Smooth muscle cell (in vitro differentiated cells): ENCODE data around the gene FBXO8. TPM values are rescaled to one million over a fixed set of nuclear protein-coding genes. Genes with fewer than 3 reads are reported as not detected.

Source experiments
- DNase-seq: peaks from one replicate; lab custom pipeline; 2025; ENCODE audit not compliant: unreplicated experiment; lab: John Stamatoyannopoulos, UW
- H2AFZ ChIP-seq: fragments of 200-600 bp; sonication (generic); 2 replicates; pipeline ENCODE4 v1.6.0; 2016; ENCODE audit warnings: antibody characterized with exemption, low read depth, mild to moderate bottlenecking
- H3F3A ChIP-seq: fragments of 200-600 bp; sonication (generic); 2 replicates; pipeline ENCODE4 v1.6.0; 2017; ENCODE audit warnings: antibody characterized with exemption, low read depth
- H3K27ac ChIP-seq: fragments of 200-600 bp; sonication (generic); 2 replicates; pipeline ENCODE4 v1.5.1; 2016; ENCODE audit warnings: low read depth, mild to moderate bottlenecking
- H3K27me3 ChIP-seq: fragments of 200-600 bp; sonication (generic); 2 replicates; pipeline ENCODE4 v1.6.1; 2016; ENCODE audit warnings: low read depth, mild to moderate bottlenecking
- H3K36me3 ChIP-seq: fragments of 200-600 bp; sonication (generic); 2 replicates; pipeline ENCODE4 v1.5.1; 2016; ENCODE audit warnings: low read depth
- H3K4me1 ChIP-seq: fragments of 200-600 bp; sonication (generic); 2 replicates; pipeline ENCODE4 v1.5.1; 2016; ENCODE audit warnings: low read depth
- H3K4me2 ChIP-seq: fragments of 200-600 bp; sonication (generic); 2 replicates; pipeline ENCODE4 v1.6.0; 2016; ENCODE audit warnings: mild to moderate bottlenecking
- H3K4me3 ChIP-seq: fragments of 200-600 bp; sonication (generic); 2 replicates; pipeline ENCODE4 v1.5.1; 2016; ENCODE audit warnings: mild to moderate bottlenecking
- H3K79me2 ChIP-seq: fragments of 200-600 bp; sonication (generic); 2 replicates; pipeline ENCODE4 v1.6.0; 2016; ENCODE audit warnings: low read depth, mild to moderate bottlenecking
- H3K9ac ChIP-seq: fragments of 200-600 bp; sonication (generic); 2 replicates; pipeline ENCODE4 v1.6.0; 2016; ENCODE audit warnings: low read depth
- H3K9me3 ChIP-seq: fragments of 200-600 bp; sonication (generic); replicated peaks from 2 replicates; pipeline ENCODE4 v1.5.1; 2016; ENCODE audit warnings: low read depth
- H4K20me1 ChIP-seq: fragments of 200-600 bp; sonication (generic); 2 replicates; pipeline ENCODE4 v1.6.0; 2016; ENCODE audit warnings: low read depth
- CTCF ChIP-seq: fragments of 200-600 bp; sonication (generic); IDR thresholded peaks from 2 replicates; pipeline ENCODE4 v1.5.1; 2017; ENCODE audit warnings: borderline replicate concordance, mild to moderate bottlenecking, antibody characterized with exemption; ENCODE audit not compliant: insufficient read depth, poor library complexity, severe bottlenecking
- whole genome bisulfite sequencing: methylation state at CpG from one replicate; pipeline ENCODE4 v1.1.7; 2016; ENCODE audit warnings: low lambda C conversion rate; 5-methylcytosine and 5-hydroxymethylcytosine counted together
- polyA plus RNA-seq: library from polyadenylated mRNA; unstranded; fragments of >200 nt; fragmentation: Nextera tagmentation; extraction: Ambion mirVana; gene quantifications from 2 replicates; pipeline ENCODE4 v1.2.1, GENCODE V29; 2016
- total RNA-seq: library from RNA; depleted of rRNA; stranded (reverse); fragments of >200 nt; gene quantifications from 2 replicates; pipeline ENCODE4 v1.2.3, GENCODE V29; 2014

The FBXO8 gene
- total and polyA plus RNA-seq, 2 experiments from 2014 or later: 34.2 to 54.3 TPM

- no peaks in the 10 kb centered on the region for H4K20me1 ChIP-seq
- no peaks in the 10 kb centered on the region for H3K27me3 ChIP-seq
- H3K9ac ChIP-seq: peak overlapping the region; percentile 59
- H3K27ac ChIP-seq: peak overlapping the region; percentile 73
- DNase-seq: no peak
- peaks cover 57% of the 10 kb centered on the region for H3K79me2 ChIP-seq
- no peak for TF ChIP-seq CTCF
- peak overlapping the region; percentile 60 for H2AFZ ChIP-seq
- H3K9me3 ChIP-seq: no peaks in the 10 kb centered on the region
- 8% methylated on average over 23 of the region's 23 CpGs for WGBS
- H3K4me2 ChIP-seq: peak overlapping the region; percentile 97
- peak overlapping the region; percentile 59 for H3K4me3 ChIP-seq
- H3F3A ChIP-seq: no peaks in the 10 kb centered on the region
- H3K4me1 ChIP-seq: peaks cover 20% of the 10 kb centered on the region
- H3K36me3 ChIP-seq: no peaks in the 10 kb centered on the region
Measured at GRCh38 chr4:174211622-174212044, 71.8 kb downstream of the FBXO8 start.

GRCh38 chr4:174210952-174211490, 72.4 kb downstream of the FBXO8 start:
- H3K27ac ChIP-seq: peak overlapping the region; percentile 73
- no peaks in the 10 kb centered on the region for H3K9me3 ChIP-seq
- no peaks in the 10 kb centered on the region for H3K27me3 ChIP-seq
- H3K9ac ChIP-seq: peak overlapping the region; percentile 59
- peak overlapping the region; percentile 60 for H2AFZ ChIP-seq
- peaks cover 52% of the 10 kb centered on the region for H3K79me2 ChIP-seq
- H3K4me2 ChIP-seq: peak overlapping the region; percentile 97
- no peaks in the 10 kb centered on the region for H3F3A ChIP-seq
- no peaks in the 10 kb centered on the region for H3K36me3 ChIP-seq
- no peak for TF ChIP-seq CTCF
- WGBS: 33% methylated on average over 6 of the region's 6 CpGs
- H4K20me1 ChIP-seq: no peaks in the 10 kb centered on the region
- H3K4me1 ChIP-seq: peaks cover 20% of the 10 kb centered on the region
- no peak for DNase-seq
- peak overlapping the region; percentile 59 for H3K4me3 ChIP-seq

DNA sequence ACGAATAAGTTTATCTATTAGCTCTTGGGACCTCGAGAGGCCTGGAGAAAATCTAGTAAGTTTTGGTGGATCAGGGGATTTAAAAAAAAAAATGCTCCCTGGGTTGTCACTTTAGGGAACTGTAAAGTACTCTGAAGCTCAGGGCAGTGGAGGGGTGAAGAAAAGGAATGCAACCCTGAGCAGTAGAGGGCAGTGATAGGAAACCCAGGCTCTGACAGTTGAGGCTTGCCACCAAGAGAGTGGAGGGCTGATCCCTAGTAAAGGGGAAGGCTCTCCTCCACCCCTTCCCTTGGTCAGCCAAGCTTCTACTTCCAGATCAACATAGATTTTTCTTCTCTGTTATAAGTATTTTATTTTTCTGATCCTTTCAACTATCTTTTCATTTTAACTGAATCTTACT, 73.1 kb downstream of the FBXO8 start:
- WGBS: 25% methylated on average over 2 of the region's 2 CpGs
- Histone ChIP-seq H3F3A (no peaks in the 10 kb centered on the region), H3K27me3 (no peaks in the 10 kb centered on the region), H3K27ac (peak overlapping the region; percentile 73), H3K79me2 (peaks cover 45% of the 10 kb centered on the region), H3K4me2 (peak overlapping the region; percentile 97), H3K36me3 (no peaks in the 10 kb centered on the region), H2AFZ (no peak overlapping the region), H3K4me1 (peaks cover 20% of the 10 kb centered on the region), H4K20me1 (no peaks in the 10 kb centered on the region), H3K9ac (peak overlapping the region; percentile 59), H3K4me3 (peak overlapping the region; percentile 59), H3K9me3 (no peaks in the 10 kb centered on the region)
- no peak for DNase-seq
- no peak for TF ChIP-seq CTCF

DNA sequence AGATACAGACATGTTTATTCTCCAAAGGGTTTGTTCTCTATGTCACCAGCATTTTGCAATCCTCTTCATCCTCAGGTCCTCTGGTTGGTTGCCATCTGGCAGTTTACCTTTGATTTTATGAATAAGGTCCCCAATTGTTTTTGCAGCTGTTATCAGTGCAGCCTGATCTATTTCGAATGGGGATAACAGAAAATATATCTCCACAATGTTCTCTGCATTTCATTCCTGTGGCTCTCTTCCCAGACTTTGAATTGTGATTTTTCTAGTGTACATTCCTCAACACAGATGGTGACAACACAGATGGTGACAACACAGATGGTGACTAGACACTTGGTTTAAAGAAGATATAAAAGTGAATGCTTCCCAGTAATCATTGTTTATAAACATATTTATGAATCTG, 74.1 kb downstream of the FBXO8 start:
- no peak for TF ChIP-seq CTCF
- Histone ChIP-seq H4K20me1 (no peaks in the 10 kb centered on the region), H3K79me2 (peaks cover 46% of the 10 kb centered on the region), H3K4me3 (peak overlapping the region; percentile 59), H3K9ac (no peak overlapping the region), H3K4me1 (peaks cover 14% of the 10 kb centered on the region), H3K36me3 (no peaks in the 10 kb centered on the region), H3K27ac (peak overlapping the region; percentile 73), H2AFZ (no peak overlapping the region), H3K9me3 (no peaks in the 10 kb centered on the region), H3K4me2 (peak overlapping the region; percentile 97), H3K27me3 (no peaks in the 10 kb centered on the region), H3F3A (no peaks in the 10 kb centered on the region)
- no peak for DNase-seq
- 28% methylated on average over 1 of the region's 1 CpG for WGBS
